ENCODE results near the gene HOMER3.
A peak's percentile ranks its signal among the peaks of the same experiment; 100 is the strongest.
"Not testable (repeated sequence)": the region's sequence is repeated elsewhere in the genome, so short reads cannot be mapped to it uniquely, and the experiment has no call there.

The HOMER3 gene

DNA sequence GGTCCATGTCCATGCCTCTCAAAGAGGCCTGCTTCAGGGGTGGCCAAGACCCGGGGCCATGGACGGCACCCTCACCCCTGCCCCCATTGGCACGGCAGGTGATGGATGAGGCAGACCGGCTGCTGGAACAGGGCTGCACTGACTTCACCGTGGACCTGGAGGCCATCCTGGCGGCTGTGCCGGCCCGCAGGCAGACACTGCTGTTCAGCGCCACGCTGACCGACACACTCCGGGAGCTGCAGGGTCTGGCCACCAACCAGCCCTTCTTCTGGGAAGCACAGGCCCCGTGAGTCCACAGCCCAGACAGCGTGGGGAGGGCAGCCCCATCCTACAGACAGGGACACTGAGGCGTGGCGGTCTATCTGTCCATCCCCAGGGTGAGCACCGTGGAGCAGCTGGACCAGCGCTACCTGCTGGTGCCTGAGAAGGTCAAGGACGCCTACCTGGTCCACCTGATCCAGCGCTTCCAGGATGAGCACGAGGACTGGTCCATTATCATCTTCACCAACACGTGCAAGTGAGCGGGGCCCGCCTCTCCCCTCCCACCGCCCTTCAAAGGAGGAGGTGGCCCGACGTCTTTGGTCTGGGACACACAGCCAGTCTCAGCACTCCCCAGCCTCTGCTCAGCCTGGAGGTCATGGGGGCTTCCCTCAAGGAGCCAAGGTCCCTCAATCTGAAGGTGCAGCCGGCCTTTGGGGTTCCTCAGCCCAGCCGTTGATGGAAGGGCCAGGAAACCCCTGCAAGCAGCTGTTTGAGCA lies 18.6 kb downstream of the HOMER3 start:
- no peak for DNase-seq
- Mint-ChIP-seq H3K27ac (no peak overlapping the region), H3K27me3 (no peaks in the 10 kb centered on the region), H3K4me3 (peak overlapping the region; percentile 31), H3K4me1 (peaks cover 27% of the 10 kb centered on the region), H3K9me3 (no peaks in the 10 kb centered on the region), H3K36me3 (peaks cover 28% of the 10 kb centered on the region)
- CTCF ChIA-PET, result no interaction called here

DNA sequence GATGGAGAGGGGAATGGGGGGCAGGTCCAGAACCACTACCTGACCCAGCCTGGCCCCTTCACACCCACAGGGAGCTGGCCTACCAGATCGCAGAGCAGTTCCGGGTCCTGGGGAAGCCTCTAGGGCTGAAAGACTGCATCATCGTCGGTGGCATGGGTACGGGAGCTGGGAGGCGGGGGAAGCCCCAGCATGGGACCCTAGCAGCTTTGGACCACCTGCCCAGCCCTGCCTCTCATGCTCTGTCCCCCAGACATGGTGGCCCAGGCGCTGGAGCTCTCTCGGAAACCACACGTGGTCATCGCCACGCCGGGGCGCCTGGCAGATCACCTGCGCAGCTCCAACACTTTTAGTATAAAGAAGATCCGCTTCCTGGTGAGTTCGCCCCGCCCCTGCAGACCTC lies 19.4 kb downstream of the HOMER3 start:
- peaks cover 31% of the 10 kb centered on the region for H3K4me1 Mint-ChIP-seq
- H3K36me3 Mint-ChIP-seq, result peaks cover 30% of the 10 kb centered on the region

DNA sequence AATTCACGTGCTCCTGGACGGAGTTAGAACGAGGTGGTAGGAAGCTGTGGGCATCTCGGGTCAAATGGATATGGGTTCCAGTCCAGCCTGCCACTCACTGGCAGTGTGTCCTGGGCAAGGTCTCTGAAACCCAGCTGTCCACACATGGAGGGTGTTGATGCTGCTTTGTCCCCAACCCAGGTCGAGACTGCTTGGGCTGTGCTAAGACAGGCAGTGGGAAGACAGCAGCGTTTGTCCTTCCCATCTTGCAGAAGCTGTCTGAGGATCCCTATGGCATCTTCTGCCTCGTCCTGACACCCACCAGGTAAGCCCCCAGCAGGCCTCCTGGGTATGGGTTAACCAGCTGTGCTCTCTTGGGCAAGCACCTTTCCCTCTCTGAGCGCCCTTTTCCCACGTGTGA lies 20.6 kb downstream of the HOMER3 start:
- Mint-ChIP-seq H3K36me3 (peaks cover 28% of the 10 kb centered on the region), H3K27me3 (no peaks in the 10 kb centered on the region), H3K9me3 (no peaks in the 10 kb centered on the region), H3K4me3 (peak overlapping the region; percentile 84), H3K27ac (peak overlapping the region; percentile 90), H3K4me1 (peaks cover 36% of the 10 kb centered on the region)
- DNase-seq, result no peak
- CTCF ChIA-PET, result no interaction called here

More for the DNA sequence above, 19.4 kb downstream of the HOMER3 start:
- Mint-ChIP-seq H3K9me3 (no peaks in the 10 kb centered on the region), H3K27ac (no peak overlapping the region), H3K27me3 (no peaks in the 10 kb centered on the region), H3K4me3 (peak overlapping the region; percentile 84)
- no peak for DNase-seq
- CTCF ChIA-PET, result no interaction called here

DNA sequence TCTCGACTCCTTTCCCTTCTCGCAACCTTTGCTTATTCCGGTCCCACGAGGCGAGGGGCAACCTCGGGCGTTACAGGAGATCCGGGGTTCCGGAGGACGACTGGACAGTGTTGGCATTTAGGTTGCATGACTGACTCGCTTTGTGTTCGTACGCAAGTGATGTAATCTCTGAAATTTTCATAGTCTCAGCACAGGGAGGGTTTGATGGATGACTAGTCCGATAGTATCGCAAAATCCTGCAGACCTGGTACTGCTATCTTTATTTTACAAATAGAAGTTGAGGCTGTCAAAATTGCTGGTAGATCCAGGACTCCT lies 21.2 kb downstream of the HOMER3 start:
- peaks cover 36% of the 10 kb centered on the region for H3K4me1 Mint-ChIP-seq

DNA sequence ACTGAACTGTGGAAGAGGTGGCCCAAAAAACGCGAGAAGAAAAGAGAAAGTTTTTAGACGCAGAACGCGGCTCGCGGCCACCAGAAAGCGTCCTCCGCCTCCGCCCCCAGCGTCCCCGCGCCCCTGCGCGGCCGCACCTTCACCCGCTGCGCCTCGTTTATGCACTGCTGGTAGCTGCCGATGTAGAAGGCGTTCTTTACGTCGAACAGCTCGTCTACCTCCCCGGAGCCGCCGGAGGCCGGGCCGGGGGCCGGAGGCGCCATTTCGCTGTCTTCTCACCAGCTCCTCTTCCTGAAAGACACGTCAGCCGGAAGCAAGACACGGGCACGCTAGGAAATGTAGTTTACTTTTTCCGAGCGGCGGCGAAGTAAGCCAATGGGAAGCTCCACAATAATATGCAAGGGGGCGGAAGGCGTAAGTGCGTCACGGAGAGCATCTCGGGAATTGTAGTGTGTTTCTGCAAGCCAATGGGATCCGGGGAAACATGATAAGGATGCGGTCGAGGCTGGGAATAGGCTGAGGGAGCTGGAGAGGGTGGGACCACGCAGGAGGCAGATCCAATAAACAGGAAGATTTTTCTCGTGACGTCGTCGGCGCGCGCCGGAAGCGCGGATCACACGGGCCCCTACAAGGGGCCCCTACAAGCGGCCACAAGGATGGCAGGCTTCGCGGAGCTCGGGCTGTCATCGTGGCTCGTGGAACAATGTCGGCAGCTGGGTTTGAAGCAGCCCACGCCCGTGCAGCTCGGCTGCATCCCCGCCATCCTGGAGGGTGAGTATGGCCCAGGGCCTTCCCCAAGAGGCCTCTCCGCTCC lies 21.7 kb downstream of the HOMER3 start, which contains the start of the genes COPE and DDX49:
Gene COPE (minus strand): TSS at position 302 of the 814 bp plus-strand sequence. CDS start 39 bp downstream, at position 263.
Gene DDX49 (plus strand): TSS at position 630 of the 814 bp plus-strand sequence. CDS start 27 bp downstream, at position 657.
- peak within 1 kb of the TSS; percentile 84 for H3K4me3 Mint-ChIP-seq
- peak within 1 kb of the TSS; percentile 90 for H3K27ac Mint-ChIP-seq
- CTCF ChIA-PET, result interaction anchor here (0.6 to 1.4 kb wide), 4 partner anchors 12 to 399 kb away, joined by 3 to 4 read pairs (median 3); no protein-coding TSS in a partner anchor
- H3K4me1 Mint-ChIP-seq, result peaks cover 36% of the 10 kb centered on the region
- H3K36me3 Mint-ChIP-seq, result peaks cover 25% of the 10 kb centered on the region
- peak; percentile 99 for DNase-seq
- no peaks in the 10 kb centered on the region for H3K27me3 Mint-ChIP-seq
- no peaks in the 10 kb centered on the region for H3K9me3 Mint-ChIP-seq

More for the DNA sequence above, 21.2 kb downstream of the HOMER3 start:
- DNase-seq, result no peak
- CTCF ChIA-PET, result interaction anchor here (1.1 to 1.4 kb wide), 3 partner anchors 12 to 73 kb away, joined by 3 to 4 read pairs (median 3); no protein-coding TSS in a partner anchor
- Mint-ChIP-seq H3K9me3 (no peaks in the 10 kb centered on the region), H3K36me3 (peaks cover 31% of the 10 kb centered on the region), H3K27me3 (no peaks in the 10 kb centered on the region), H3K4me3 (peak overlapping the region; percentile 84), H3K27ac (peak overlapping the region; percentile 90)

DNA sequence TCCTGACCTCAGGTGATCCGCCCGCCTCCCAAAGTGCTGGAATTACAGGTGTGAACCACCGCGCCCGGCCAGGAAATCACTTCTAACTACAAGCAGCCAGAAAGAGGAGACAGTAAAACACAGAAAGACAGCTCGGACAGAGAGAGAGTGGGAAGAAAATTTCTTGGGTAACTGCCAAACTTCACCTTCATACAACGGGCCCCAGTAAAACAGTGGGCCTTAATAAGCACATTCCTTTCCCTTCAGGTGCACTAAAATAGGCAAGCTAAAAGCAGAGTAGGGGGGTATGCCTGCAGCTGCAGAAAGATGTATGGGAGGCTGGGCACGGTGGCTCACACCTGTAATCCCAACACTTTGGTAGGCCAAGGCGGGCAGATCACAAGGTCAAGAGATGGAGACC lies 23.4 kb downstream of the HOMER3 start:
- CTCF ChIA-PET, DNase-seq, H3K27me3 Mint-ChIP-seq, H3K9me3 Mint-ChIP-seq: not testable (repeated sequence)
- H3K4me3 Mint-ChIP-seq, result peak overlapping the region; percentile 27
- H3K27ac Mint-ChIP-seq, result peak overlapping the region; percentile 60
- peaks cover 39% of the 10 kb centered on the region for H3K4me1 Mint-ChIP-seq
- H3K36me3 Mint-ChIP-seq, result peaks cover 33% of the 10 kb centered on the region

DNA sequence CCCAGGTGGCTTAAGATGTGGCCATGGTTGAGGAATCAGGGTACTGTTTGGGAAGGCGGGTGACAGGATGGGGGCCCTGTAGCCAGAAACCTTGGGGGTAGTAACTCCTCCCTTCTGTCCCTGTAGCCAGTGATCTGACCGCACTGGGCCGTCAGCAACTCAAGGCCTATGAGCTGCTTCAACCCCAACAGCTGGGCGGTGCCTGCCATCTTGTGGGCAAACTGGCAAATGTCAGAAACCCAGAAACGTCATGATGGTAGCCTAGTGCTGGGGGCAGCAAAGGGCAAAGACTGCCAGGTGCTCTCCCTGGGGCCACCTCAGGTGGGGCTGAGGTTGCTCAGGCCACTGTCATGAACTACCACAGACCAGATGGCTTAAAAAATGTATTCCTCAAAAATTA lies 25.4 kb downstream of the HOMER3 start:
- CTCF ChIA-PET, result interaction anchor here (0.5 to 1.4 kb wide), 3 partner anchors 35 to 71 kb away, joined by 3 read pairs; no protein-coding TSS in a partner anchor
- no peaks in the 10 kb centered on the region for H3K27me3 Mint-ChIP-seq
- no peaks in the 10 kb centered on the region for H3K9me3 Mint-ChIP-seq
- DNase-seq, result peak; percentile 56
- H3K4me1 Mint-ChIP-seq, result peaks cover 33% of the 10 kb centered on the region
- peaks cover 29% of the 10 kb centered on the region for H3K36me3 Mint-ChIP-seq
- no peak overlapping the region for H3K27ac Mint-ChIP-seq
- H3K4me3 Mint-ChIP-seq, result no peak overlapping the region

DNA sequence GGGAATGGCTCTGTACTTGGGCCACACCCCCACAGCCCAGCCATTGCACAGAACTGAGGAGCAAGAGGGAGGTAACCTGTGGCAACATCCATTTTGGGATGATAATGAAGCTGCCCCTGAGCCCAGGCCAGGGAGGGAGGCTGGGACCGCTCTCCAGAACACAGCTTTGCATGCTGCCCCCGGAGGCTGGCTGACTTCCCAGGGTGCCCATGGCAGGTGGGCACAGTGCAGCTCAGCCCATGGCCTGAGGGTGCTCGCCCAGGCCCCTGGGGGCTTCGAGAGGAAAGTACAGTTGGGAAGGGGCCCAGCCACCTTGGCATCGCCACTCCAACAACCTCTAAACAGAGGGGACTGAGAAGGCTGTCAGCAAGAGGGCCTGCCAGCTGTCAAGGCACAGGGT lies 27.6 kb downstream of the HOMER3 start:
- DNase-seq, result no peak
- H3K27me3 Mint-ChIP-seq, result no peaks in the 10 kb centered on the region
- no peak overlapping the region for H3K4me3 Mint-ChIP-seq
- peaks cover 31% of the 10 kb centered on the region for H3K36me3 Mint-ChIP-seq
- peaks cover 21% of the 10 kb centered on the region for H3K4me1 Mint-ChIP-seq
- H3K27ac Mint-ChIP-seq, result no peak overlapping the region
- no peaks in the 10 kb centered on the region for H3K9me3 Mint-ChIP-seq
- CTCF ChIA-PET, result no interaction called here

DNA sequence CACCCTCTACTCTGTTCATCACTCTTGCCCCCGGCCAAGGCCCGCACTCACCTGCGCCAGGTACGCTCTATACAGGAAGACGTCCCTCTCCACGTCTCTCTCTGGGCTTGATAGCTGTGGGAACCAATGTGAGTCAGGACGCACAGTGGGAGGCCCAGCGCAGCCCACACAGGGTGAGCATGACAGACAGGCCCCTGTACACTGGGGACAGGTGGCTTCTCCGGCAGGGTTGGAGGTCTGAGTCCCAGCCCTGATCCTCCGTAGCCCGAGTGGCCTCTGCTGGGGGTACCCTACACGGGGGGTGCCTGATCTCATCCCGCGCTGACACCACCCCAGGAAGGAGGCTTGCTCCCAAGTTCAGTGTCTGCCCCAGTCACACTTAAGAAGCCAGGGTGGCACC lies 28.1 kb downstream of the HOMER3 start:
- Mint-ChIP-seq H3K4me3 (no peak overlapping the region), H3K36me3 (peaks cover 31% of the 10 kb centered on the region), H3K9me3 (no peaks in the 10 kb centered on the region), H3K4me1 (peaks cover 17% of the 10 kb centered on the region), H3K27ac (no peak overlapping the region), H3K27me3 (no peaks in the 10 kb centered on the region)
- CTCF ChIA-PET, result no interaction called here
- no peak for DNase-seq

DNA sequence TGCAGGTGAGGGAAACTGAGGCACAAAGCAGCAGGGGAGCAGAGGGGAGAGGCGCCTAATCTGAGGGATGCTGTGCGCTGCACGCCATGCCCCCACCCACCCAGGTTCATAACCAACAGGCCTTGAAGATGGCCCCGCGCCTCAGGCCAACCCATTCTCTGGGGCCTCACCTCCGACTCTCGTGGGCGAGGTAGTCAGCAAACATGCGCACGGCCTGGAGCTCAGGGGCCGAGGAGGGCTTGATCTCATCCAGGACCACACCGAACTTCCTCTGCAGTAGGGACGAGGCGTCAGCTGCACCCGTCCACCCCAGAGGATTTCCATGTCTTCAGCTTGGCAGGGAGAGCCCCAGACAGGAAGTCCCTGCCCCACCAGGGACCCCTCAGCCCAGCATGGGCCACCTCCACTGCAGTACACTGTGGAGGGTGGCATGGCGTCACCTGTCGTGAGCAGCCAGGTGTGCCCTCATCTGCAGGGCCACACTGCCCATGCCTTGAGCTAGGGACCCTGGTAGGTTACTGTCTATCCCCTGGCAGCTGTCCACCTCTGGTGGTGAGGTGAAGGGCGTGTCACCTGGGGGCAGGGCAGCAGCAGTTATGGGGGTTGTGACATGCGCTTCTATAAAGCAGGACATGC lies 30.1 kb downstream of the HOMER3 start:
- Mint-ChIP-seq H3K4me3 (no peak overlapping the region), H3K9me3 (no peaks in the 10 kb centered on the region), H3K36me3 (peaks cover 28% of the 10 kb centered on the region), H3K27me3 (no peaks in the 10 kb centered on the region), H3K27ac (no peak overlapping the region), H3K4me1 (peaks cover 7% of the 10 kb centered on the region)
- DNase-seq, result no peak
- CTCF ChIA-PET, result no interaction called here

DNA sequence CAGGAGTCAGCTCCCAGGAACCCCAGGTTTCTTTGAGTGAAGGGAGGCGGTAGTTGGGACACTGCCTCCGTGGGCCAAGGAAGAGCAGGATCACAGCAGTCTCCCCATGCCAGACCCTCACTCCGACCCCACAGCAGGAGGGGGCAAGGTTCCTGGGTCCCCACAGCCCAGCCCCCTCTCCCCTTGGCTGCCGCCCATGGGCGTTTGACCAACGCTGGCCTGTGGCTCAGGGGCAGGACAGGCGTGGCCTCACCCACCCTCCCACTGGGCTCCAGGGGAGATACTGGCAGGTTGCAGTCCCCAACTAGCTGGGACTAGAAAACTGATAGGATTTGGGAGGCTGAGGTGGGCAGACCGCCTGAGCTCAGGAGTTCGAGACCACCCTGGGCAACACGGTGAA lies 31.0 kb downstream of the HOMER3 start:
- no peaks in the 10 kb centered on the region for H3K27me3 Mint-ChIP-seq
- peaks cover 29% of the 10 kb centered on the region for H3K36me3 Mint-ChIP-seq
- H3K4me3 Mint-ChIP-seq, result no peak overlapping the region
- no peaks in the 10 kb centered on the region for H3K9me3 Mint-ChIP-seq
- H3K4me1 Mint-ChIP-seq, result peaks cover 3% of the 10 kb centered on the region
- CTCF ChIA-PET, result no interaction called here
- no peak for DNase-seq
- no peak overlapping the region for H3K27ac Mint-ChIP-seq

DNA sequence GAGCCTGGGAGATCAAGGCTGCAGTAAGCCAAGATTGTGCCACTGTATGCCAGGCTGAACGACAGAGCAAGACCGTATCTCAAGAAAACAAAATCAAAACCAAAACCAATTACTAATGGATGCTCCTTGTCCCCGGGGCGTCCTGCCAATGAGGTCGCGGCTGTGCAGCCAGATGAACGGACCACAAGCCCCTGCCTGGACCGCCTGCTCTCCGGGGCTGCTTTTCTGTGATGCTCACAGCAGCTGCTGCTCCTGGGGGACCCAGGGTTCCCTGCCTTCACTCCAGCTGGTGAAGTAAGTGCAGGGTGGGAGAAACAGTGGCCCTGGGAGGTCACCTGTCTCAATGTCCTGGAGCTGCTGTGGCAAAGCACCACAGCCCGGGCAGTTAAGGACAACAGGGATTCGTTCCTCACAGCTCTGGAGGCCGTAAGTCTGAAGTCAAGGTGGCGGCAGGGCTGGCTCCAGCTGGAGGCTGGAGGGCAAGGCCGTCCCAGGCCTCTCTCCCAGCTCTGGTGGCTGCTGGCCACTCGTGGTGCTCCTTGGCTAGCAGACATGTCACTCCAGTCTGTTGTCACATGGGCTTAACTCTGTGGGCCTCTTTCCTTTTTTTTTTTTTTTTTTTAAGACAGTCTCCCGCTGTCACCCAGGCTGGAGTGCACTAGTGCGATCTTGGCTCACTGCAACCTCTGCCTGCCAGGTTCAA lies 31.9 kb downstream of the HOMER3 start:
- H3K4me1 Mint-ChIP-seq, result peaks cover 3% of the 10 kb centered on the region
- no peak overlapping the region for H3K4me3 Mint-ChIP-seq
- DNase-seq, result no peak
- H3K9me3 Mint-ChIP-seq, result no peaks in the 10 kb centered on the region
- no peak overlapping the region for H3K27ac Mint-ChIP-seq
- H3K27me3 Mint-ChIP-seq, result no peaks in the 10 kb centered on the region
- CTCF ChIA-PET, result no interaction called here
- peaks cover 29% of the 10 kb centered on the region for H3K36me3 Mint-ChIP-seq

DNA sequence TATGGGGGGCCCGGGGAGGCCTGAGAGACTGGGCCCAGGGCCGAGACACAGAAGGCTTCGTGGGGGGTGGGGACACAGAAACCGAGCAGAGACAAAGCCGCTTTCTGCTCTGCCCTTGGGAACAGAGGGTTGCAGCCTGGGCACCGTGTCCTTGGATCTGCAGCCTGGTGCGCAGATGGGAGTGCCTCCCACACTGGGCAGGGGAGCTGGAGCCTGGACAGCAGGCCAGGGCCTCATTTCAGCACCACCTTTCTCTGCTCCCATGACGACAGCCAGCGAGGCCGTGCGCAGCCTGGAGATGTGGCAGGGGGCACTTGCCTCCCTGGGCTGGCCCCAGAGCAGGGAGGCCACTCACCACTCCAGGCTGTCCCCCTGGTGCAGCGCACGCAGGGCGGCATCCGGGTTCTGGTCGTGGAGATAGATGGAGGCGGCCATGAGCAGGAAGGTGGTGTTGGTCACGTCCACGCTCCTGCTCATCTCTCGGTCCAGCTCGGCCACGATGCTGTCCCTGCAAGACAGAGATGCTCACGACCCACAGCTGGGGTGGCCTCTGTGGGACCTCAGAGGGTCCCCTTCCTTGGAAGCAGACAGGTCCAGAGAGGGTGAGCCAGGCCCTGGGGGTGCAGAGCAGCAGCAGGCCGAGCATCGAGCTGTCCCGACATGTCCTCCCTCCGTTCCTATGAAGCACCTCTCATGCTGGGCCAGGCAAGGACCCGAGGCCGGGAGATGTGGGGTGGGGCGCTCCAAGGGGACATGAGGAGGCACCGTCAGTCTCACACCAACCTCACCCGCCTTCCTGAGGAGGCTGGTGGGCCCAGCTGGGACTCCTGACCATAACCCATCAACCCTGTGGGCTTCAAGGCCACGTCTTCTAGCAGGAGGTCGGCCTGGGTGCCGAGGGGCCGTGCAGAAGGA lies 34.2 kb downstream of the HOMER3 start:
- Mint-ChIP-seq H3K4me1 (no peaks in the 10 kb centered on the region), H3K27me3 (no peaks in the 10 kb centered on the region), H3K9me3 (no peaks in the 10 kb centered on the region), H3K4me3 (no peak overlapping the region), H3K36me3 (peaks cover 22% of the 10 kb centered on the region), H3K27ac (no peak overlapping the region)
- CTCF ChIA-PET, result interaction anchor here (1.2 kb wide), 1 partner anchor 12 kb away, joined by 3 read pairs; the partner anchor contains the start of genes COPE and DDX49
- no peak for DNase-seq

Measured in activated naive CD4-positive, alpha-beta T cell treated with anti-CD3 and anti-CD28 coated beads, Interleukin-2, amount 10 ng/mL, durations not matched to agents 7 days and 5 days (primary cell).